ENCODE results near the gene ATP4B.
"Not testable (repeated sequence)": the region's sequence is repeated elsewhere in the genome, so short reads cannot be mapped to it uniquely, and the experiment has no call there.

The ATP4B gene

DNA sequence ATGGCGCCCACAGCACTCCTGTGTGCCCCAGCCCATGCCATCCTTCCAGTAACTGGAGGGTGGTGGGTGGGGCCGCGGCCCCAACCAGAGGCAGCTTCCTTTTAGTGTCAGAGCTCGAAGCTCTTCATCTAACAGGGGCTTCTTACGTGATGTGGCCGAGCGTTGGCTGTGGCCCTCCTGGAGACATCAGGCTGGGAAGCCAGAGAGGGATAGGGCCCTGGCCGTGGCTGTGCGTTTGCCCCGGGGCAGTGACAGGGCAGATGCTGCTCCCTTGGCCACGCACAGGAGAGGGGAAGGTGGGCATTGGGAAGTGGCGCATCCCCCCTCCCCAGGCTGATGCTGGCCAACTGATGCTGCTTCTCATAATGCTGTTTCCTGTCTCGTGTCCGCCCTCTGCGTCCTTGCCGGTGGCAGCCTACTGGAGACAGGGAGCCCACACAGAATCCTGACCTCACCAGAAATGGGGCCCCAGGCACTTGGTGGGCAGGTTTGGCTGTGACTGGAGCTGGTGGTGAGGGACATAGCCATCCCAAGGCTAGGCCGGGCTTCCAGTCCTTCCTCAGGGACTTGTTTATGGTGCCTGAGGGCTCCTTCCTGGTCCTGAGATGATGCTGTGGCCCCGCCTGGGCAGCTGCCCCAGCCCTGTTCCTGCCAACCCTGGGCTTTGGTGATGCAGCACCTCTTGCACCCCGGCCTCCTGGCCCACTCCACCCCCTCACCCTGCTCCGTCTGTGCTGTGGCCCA is 34.3 kb downstream of the ATP4B start:
- no peak for DNase-seq

- DNase-seq, result no peak
Measured at GRCh38 chr13:113622791-113623490, 35.1 kb downstream of the ATP4B start.

DNA sequence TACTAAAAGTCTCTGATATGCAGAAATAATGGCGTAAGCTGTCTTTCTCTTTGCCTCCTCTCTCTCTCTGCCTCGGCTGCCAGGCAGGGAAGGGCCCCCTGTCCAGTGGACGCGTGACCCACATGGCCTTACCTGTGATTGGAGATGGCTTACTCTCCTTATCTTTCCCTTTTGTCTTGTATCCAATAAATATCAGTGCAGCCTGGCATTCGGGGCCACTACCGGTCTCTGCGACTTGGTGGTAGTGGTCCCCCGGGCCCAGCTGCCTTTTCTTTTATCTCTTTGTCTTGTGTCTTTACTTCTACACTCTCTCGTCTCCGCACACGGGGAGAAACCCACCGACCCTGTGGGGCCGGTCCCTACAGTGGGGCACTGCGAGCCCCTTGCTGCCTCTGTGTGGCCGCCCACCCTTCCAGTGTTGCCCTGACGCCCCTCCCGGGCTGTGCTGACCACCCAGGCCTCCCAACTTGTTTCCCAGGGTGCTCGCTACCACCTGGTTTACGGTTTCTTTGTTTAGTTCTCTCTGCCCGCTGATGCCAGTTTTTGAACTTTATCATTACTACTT is 35.9 kb downstream of the ATP4B start:
- DNase-seq, result not testable (repeated sequence)

- not testable (repeated sequence) for DNase-seq
Measured at GRCh38 chr13:113621498-113621897, 36.5 kb downstream of the ATP4B start.

DNA sequence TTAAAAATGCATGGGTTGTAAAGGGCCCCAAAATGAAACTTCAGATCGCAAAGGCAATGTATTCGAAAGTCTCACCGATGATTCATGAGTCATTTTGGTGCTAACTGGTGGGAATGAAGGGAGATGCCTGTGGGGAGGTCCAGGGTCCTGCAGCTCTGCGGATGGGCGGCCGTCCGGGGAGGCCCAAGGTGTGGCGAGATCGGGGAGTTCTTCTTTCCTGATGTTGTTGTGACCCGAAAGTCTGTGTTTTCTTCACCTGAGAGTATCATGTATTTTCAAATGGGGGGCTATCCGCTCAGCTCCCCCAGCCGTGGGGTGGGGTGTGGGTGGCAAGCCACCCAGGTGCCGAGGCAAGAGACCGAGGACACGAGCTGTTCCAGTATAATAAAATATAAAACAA is 37.0 kb downstream of the ATP4B start:
- no peak for DNase-seq

- DNase-seq, result no peak
Measured at GRCh38 chr13:113620036-113620796, 37.8 kb downstream of the ATP4B start.

GRCh38 chr13:113618455-113618854 is 39.5 kb downstream of the ATP4B start:
- DNase-seq, result no peak

- DNase-seq, result no peak
Measured at GRCh38 chr13:113617961-113618360, 40.0 kb downstream of the ATP4B start.

DNA sequence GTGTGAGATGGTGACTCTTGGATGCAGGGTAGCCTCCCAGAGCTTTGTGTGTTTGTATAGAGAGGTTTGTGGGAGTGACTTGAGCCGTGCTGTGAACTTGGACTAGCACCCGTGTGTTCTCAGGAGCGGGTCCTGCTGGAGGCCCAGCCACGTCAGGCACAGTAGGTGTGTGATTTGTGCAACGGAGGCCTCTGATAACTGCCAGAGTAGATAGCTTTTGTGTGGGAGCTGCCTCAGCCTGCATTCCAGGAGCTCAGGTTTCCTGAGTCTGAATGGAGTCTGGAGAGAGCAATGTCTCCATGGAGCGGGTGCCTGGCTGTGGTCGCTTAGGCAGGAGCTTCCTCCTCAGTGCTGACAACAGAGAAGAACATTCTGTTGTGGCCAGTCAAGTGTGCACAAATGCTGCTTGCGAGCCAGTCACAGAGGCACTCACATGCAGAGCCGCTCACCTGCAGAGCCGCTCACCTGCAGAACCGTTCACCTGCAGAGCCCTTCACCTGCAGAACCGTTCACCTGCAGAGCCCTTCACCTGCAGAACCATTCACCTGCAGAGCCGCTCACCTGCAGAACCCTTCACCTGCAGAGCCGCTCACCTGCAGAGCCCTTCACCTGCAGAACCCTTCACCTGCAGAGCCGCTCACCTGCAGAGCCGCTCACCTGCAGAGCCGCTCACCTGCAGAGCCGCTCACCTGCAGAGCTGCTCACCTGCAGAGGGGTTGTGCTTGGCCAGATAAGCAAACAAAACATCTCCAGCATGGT is 40.8 kb downstream of the ATP4B start:
- no peak for DNase-seq

GRCh38 chr13:113616281-113616906 is 41.6 kb downstream of the ATP4B start:
- DNase-seq, result peak; percentile 24

GRCh38 chr13:113613789-113614379 is 44.1 kb downstream of the ATP4B start:
- no peak for DNase-seq

GRCh38 chr13:113612607-113613006 is 45.4 kb downstream of the ATP4B start:
- DNase-seq, result no peak

GRCh38 chr13:113611996-113612395 is 46.0 kb downstream of the ATP4B start:
- DNase-seq, result no peak

DNA sequence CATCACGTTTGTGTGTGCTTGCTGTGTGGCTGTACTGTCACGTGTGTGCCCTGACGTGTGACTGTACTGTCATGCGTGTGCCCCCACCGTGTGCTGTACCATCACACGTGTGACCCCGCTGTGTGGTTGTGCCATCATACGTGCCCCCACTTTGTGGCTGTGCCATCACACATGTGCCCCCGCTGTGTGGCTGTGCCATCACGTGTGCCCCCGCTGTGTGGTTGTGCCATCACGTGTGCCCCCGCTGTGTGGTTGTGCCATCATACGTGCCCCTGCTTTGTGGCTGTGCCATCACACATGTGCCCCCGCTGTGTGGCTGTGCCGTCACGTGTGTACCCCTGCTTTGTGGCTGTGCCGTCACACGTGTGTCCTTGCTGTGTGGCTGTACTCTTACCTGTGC is 47.7 kb downstream of the ATP4B start:
- no peak for DNase-seq

DNA sequence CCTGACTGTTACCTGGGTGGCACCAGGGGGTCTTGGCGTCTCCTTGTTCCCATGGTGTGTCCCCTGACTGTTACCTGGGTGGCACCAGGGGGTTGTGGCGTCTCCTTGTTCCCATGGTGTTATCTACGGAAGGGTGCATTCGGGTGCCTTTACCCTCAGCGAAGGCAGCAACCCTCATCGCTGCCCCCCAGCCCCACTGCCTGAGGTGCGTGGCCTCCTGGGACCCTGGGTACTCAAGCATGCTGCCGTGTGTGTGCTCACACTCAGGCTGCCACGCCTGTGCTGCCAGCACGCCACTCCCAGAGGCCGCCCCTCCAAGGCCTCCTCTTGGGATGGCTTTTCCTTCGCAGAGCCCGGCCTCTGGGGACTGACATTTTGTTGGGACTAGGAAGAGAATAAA is 48.4 kb downstream of the ATP4B start:
- DNase-seq, result no peak

DNA sequence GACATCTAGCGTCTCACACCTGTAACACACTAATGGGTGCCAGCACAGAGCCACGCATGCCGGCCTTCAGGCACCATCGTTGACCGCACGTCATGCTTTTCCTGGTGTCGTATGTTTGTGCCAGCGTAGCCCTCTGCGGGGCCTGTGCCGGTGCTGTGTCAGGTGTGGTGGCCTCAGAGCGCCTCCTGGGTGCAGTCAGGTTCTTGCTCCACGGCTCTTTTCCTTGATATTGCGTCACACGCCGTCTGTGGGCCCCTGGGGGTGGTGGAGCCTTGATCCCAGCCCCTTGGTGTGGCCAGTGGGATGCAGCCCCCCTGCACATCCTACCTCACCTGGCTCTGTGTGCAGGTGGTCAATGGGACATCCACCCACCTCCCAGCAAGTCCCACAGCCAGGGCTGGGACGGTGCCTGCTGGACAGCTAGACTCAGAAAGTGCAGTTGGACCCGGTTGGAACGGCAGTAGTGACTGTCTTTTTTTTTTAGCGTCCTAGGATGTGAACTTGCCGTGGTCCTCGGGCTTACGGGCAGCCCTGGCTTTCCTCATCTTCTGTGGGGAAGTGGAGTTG is 48.9 kb downstream of the ATP4B start:
- DNase-seq, result no peak

DNA sequence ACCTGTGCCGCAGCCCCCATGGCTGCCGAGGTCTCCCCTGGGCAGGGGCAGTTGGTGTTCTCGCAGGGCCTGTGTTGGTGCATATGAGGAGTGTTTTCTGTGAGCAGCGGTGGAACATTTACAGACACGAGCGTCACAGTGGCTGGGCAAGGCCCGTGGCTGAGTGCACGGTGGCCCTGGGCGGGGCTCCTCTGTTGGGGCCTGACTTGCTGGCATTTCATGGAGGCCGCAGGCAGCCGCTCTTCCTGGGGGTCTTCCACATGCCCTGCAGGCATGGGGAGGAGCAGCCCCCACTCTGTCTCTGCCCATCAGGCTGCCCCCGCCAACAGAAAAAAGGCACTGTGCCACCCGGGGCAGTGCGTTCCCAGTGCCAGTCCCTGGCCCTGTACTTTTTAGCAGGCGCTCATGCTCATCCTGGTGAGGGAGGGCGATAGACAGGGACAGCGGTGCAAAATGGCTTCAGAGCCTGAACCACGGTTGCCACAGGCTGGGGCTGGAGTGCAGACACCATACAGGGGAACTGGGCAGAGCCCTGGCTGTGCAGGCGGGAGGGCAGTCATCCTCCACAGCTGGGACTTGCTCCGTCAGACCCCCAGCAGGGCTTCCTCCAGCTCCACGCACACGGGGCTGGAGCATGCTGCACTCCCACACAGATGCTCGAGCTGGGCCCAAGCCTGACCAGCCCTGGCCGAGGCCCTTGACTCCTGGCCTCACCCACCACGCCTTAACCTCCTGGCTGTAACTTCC is 49.9 kb downstream of the ATP4B start:
- DNase-seq, result no peak

GRCh38 chr13:113607056-113607888 is 50.7 kb downstream of the ATP4B start:
- peak; percentile 79 for DNase-seq

DNA sequence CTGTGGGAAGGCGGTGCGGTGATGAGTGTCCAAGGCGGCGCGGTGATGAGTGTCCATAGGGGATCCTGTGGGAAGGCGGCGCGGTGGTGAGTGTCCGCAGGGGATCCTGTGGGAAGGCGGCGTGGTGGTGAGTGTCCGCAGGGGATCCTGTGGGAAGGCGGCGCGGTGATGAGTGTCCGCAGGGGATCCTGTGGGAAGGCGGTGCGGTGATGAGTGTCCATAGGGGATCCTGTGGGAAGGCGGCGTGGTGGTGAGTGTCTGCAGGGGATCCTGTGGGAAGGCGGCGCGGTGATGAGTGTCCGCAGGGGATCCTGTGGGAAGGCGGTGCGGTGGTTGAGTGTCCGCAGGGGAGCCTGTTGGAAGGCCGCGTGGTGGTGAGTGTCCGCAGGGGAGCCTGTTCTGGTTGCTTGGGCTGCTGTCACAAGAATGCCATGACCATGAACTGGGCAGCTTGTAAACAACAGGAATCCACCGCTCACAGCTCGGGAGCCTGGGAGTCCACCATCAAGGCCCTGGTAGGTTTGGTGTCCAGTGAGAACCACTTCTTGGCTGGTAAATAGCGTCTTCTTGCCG is 52.0 kb downstream of the ATP4B start:
- no peak for DNase-seq

All from CD4-positive, alpha-beta T cell treated with Interferon gamma for 1 hour (primary cell).